SHP77 (cell line): ENCODE results near the gene GDF7.
"Not testable (repeated sequence)": the region's sequence is repeated elsewhere in the genome, so short reads cannot be mapped to it uniquely, and the experiment has no call there.

ENCODE experiments used
- DNase-seq, 2 experiments: peaks; one replicate each; lab custom pipeline; 2025; lab: John Stamatoyannopoulos, UW

Gene GDF7

DNA sequence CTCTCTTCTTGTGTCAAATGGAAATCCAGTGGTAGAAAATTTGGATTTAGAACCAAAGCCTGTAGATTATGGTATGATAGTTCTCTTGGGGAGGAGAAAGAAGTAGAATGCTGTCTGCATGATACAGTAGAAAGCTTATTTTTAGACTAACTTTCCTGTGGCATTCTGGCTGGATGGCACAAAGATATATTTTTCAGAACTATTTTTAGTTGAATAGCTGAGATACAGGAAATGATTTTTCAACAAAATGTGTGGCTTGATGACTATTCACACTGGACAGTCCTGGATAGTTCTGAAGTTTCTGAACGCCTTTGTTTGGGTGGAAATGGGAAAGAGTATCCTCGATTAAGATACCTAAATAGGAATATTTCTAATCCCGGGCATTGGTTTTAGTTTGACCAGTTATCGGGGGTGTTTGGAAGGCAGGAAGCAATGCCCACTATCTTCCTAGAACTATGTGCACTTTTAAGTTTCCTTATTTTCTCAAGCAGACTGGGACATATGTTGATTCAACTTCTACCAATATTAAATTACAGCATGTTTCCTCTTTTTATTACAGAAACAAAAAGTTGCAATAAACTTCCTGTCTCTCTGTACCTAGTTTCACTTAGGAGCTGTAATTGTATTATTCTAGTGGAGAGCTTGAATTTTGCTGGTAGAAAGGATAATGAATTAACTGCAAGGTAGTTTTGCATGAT lies 32.1 kb downstream of the GDF7 start:
- DNase-seq = no peak

DNA sequence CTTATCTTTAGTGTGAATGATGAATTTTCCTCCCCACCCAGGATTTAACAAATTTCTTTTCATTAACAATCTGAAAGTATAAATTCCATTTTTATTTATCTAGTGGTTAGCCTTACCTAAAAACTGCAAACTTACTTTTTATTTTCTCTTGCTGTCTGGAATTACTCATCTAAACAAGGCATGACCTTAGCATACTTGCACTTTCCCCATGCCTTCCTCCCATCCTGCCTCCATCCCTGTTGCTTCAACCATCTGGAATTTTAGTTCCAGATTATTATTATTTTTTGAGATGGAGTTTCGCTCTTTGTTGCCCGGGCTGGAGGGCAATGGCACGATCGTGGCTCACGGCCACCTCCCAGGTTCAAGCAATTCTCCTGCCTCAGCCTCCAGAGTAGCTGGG lies 35.6 kb downstream of the GDF7 start:
- DNase-seq = no peak

DNA sequence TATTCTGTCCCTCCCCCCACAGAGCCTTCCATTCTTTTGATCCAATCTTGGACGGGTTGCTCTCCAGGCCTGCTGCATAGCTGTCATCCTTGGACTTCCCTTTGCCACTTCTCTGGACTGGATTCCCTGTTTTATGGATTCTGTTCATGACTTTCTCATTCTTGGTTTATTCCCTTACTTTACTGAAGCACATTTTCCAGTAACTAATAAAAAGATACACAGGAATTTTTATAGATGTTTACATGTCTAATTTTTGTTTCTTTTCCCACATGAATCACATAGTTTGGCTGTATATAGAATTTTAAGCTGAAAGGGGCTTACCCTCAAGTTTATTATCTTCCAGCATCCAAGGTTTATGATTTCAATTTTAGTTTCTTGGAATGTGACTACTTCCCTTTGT lies 37.9 kb downstream of the GDF7 start:
- DNase-seq = no peak

DNA sequence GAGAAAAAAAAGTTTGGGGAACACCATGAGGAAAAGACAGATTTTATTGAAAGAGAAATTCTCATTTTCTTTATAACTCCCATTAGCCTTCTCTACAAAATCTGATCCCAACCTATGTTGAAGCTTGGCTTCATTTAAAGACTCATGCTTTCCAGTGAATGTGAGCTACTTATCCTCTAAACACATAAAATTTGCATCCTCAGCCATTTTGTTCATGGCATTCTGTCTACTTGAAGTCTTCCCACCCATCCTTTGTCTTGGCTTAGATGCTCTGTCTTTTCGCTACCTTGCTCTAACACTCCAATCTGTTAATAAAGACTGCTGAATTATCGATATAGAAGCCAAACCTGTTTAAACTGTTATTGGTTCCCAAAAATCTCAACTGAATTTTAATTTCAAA lies 39.3 kb downstream of the GDF7 start:
- no peak for DNase-seq

DNA sequence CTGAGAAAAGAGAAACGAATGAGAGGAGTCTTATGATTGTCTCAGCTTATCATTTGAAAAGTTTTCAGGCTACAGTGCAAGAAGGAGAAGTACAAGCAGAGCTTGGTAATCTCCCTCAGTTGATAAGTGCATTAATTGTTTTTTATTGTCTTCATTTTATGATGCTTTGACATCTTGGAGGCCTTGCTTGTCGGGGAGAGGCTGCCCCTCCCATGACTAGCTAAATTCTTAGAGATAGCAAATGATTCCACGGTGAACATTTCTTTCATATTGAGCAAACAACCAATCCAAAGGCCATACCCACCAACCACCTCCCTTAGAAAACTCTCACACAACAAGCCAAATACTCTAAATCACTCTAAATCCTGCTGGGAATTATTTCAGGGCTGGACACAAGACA lies 39.8 kb downstream of the GDF7 start:
- no peak for DNase-seq

DNA sequence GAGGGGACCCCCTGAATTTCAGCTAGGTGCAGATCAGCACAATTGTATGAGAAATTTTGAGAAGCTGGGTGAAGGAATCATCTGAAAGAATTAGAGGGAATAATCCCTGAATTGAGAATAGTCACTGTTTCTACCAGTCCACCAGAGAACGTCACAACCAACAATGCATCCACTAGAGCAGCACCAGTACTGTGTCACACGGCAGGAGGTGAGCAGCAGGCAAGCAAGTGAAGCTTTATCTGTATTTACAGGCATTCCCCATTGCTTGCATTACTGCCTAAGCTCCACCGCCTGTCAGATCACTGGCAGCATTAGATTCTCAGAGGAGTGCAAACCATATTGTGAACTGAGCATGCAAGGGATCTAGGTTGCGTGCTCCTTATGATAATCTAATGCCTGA lies 40.7 kb downstream of the GDF7 start:
- DNase-seq = no peak

DNA sequence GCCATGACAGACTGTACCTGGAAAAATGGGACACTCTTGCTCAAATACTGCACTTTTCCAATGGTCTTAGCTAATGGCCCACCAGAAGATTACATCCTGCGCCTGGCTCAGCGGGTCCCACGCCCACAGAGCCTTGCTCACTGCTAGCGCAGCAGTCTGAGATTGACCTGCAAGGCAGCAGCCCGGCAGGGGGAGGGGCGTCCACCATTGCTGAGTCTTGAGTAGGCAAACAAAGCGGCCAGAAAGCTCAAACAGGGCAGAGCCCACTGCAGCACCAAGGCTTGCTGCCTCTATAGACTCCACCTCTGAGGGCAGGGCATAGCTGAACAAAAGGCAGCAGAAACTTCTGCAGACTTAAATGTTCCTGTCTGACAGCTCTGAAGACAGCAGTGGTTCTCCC lies 44.7 kb downstream of the GDF7 start:
- not testable (repeated sequence) for DNase-seq

DNA sequence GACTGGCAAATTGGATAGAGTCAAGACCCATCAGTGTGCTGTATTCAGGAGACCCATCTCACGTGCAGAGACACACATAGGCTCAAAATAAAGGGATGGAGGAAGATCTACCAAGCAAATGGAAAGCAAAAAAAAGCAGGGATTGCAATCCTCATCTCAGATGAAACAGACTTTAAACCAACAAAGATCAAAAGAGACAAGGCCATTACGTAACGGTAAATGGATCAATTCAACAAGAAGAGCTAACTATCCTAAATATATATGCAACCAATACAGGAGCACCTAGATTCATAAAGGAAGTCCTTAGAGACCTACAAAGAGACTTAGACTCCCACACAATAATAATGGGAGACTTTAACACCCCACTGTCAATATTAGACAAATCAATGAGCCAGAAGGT lies 46.6 kb downstream of the GDF7 start:
- DNase-seq = not testable (repeated sequence)

DNA sequence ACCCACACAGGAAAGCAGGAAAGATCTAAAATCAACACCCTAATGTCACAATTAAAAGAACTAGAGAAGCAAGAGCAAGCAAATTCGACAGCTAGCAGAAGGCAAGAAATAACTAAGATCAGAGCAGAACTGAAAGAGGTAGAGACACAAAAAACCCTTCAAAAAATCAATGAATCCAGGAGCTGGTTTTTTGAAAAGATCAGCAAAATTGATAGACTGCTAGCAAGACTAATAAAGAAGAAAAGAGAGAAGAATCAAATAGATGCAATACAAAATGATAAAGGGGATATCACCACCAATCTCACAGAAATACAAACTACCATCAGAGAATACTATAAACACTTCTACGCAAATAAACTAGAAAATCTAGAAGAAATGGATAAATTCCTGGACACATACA lies 47.5 kb downstream of the GDF7 start:
- not testable (repeated sequence) for DNase-seq

DNA sequence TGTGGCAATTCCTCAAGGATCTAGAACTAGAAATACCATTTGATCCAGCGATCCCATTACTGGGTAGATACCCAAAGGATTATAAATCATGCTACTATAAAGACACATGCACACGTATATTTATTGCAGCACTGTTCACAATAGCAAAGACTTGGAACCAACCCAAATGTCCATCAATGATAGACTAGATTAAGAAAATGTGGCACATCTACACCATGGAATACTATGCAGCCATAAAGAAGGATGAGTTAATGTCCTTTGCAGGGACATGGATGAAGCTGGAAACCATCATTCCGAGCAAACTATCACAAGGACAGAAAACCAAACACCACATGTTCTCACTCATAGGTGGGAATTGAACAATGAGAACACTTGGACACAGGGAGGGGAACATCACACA lies 49.2 kb downstream of the GDF7 start:
- DNase-seq = not testable (repeated sequence)

DNA sequence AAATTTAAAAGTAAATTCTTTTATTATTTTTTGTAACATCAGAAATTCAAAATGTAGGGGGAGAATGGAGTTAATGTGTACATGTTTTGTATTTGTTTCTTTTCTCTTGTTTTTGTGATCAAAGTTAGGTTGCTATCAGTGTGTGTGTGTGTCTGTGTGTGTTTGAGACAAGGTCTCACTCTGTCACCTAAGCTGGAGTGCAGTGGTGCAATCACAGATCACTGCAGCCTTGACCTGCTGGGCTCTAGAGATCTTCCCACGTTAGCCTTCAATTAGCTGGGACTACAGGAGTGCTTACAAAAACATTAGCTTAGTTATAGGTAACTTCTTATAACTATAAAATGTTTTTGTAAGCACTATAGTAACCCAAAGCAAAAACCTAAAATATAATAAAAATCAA lies 50.7 kb downstream of the GDF7 start:
- DNase-seq = no peak

DNA sequence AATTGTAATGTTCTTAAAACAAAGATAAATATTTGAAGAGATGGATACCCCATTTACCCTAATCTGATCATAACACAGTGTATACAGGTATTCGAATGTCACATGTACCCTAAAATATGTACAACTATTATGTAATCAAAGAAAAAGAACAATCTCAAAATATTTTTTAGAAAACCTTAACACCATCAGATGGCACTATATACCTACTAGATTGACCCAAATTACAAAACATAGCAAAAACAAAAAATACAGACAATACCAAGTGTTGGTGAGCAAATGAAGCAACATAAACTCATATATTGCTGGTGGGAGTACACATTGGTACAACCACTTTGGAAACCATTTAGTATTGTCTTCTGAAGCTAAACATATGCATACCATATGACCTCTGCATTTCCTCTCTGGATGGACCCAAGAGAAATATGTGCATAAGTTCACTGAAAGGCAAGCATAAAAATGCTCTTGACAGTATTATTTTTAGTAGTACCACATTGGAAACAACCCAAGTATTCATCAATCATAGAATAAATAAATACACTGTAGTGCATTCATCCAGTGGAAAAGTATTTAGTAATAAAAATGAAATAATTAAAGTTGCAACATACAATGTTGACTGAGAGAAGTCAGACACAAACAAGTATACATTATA lies 55.8 kb downstream of the GDF7 start:
- DNase-seq = no peak

DNA sequence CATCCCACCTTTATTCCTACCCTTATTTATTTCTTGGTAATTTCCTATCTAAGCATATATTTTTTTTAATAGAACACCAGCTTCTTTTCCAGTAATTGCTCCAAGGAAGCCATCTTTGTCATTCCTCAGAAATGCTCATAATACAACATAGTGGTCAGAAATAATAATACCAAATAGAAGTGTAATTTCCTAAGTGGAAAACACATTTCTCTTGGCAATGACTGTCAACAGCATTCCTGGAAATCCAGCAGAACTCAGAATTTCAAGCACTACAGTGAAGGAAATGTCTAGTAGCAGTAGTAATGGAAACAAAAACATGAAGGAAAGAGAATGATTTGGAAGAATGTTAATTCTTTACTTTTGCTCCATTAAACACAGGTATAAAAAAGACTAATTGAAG lies 56.6 kb downstream of the GDF7 start:
- DNase-seq = no peak

DNA sequence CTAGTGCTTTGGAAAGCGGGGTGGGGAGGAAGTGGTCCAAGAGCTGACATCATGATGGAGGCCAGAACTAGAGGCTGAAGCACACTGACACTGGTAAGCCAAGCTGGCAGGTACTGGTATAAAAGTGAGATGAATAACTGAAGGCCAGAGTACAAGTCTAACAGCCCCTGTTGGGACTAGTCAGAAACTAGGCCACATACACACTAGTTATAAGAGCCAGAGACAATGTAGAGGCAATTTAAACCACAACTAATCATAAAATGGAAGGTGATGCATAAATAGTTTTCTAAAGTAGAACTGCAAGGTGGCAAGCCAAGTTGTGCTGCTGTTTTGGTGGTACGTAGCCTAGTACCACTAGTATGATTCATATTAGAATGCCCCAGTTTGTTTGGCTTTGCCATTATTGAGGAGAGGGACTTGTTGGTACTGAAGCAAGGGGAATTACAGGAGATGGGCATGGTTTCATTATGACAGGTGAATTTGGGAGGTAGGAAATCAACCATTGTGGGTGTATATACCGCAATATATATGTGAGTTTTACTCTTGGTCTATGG lies 57.6 kb downstream of the GDF7 start:
- DNase-seq = no peak

DNA sequence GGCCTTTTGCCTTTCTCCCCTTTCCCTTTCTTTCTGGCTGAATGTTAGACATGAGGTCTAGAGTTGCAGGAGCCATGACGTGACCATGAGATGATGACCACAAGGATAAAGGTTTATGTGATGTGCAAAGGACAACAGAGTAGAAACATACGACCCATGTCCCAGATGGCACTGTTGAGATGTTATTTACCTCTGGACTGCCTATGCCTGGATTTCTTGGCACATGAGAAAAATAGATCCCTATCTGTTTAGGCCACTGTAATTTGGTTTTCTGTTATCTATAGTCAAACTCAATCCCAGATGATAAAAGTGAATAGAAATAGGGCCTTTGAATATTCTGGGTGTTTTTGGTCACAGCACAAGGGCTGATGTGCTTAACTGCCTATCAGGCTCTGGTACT lies 58.8 kb downstream of the GDF7 start:
- no peak for DNase-seq

DNA sequence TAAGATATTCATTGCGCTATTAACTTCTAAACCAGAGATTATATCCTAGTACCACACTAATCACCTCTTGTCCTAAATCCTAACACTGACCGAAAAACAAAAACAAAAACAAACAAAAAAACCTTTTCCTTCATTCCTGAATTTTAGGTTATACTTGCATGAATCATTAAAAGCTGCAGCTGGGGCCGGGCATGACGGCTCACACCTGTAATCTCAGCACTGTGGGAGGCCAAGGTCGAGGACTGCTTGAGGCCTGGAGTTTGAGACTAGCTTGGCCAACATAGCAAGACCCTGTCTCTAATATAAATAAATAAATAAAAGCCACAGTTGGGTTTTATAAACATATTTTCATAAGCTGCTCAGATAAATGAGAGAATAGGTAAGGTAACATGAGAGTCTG lies 60.0 kb downstream of the GDF7 start:
- DNase-seq = no peak

DNA sequence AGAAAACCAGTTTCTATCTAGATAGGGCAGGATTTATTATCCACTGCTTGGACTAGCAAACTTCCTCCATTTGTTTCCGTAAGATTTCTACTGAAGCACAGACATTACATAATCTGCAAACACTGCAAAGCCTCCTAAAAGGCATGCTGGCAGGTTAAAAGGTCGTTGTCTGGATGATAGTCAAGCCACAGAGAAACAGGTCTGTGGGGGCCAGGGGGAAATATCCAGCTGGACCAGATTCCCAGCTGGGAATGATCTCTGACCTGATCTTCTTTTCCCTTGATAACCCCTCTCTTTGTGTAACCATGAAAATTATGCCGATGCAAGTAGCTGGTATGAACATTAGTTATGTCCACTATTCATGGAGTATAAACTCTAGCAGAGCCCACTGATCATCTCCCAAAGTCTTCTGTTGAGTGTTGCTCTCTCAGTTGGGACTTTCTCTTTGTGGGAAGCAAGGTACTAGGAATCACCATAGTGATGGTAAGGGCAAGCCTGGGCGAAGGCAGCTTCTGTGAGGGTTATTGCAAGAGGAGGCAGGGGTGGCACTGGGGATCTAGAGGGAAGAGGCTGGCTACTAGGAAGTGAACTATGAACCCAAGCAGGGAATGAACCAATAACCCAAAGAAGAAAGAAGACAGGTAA lies 61.3 kb downstream of the GDF7 start:
- no peak for DNase-seq
